GM10266 (cell line): ENCODE results near the gene NDUFC2.
"Not testable (repeated sequence)": the region's sequence is repeated elsewhere in the genome, so short reads cannot be mapped to it uniquely, and the experiment has no call there.

Experiments used
- DNase-seq: peaks from one replicate; pipeline ENCODE4 v3.0.0; 2012; ENCODE audit errors: extremely low spot score
- TF ChIP-seq, protein P1 (sequence below): IDR thresholded peaks from 2 replicates; pipeline ENCODE4 v1.5.1; 2012; ENCODE audit warnings: mild to moderate bottlenecking, low read depth; ENCODE audit not compliant: control insufficient read depth, insufficient read depth; ENCODE audit errors: missing control alignments

The NDUFC2 gene

DNA sequence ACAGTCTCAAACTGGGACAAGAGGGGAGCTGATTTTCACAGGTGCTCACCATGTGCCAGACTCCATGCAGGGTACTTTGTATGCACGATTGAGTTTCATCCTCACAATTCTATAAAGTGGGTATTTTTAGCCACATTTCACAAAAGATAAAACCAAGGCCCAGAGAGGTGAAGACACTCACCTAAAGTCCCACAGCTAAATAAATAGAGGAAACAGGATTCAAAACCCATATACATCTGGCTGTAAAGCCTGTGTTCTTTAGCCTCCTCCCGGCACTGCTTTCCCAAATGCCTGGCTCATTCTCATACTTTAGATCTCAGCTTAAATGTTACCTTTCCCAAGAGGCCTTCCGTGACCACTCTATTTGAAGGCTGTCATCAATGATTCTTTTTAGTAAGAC lies 43.3 kb downstream of the NDUFC2 start:
- TF ChIP-seq, protein P1, sequence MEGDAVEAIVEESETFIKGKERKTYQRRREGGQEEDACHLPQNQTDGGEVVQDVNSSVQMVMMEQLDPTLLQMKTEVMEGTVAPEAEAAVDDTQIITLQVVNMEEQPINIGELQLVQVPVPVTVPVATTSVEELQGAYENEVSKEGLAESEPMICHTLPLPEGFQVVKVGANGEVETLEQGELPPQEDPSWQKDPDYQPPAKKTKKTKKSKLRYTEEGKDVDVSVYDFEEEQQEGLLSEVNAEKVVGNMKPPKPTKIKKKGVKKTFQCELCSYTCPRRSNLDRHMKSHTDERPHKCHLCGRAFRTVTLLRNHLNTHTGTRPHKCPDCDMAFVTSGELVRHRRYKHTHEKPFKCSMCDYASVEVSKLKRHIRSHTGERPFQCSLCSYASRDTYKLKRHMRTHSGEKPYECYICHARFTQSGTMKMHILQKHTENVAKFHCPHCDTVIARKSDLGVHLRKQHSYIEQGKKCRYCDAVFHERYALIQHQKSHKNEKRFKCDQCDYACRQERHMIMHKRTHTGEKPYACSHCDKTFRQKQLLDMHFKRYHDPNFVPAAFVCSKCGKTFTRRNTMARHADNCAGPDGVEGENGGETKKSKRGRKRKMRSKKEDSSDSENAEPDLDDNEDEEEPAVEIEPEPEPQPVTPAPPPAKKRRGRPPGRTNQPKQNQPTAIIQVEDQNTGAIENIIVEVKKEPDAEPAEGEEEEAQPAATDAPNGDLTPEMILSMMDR, result no peak
- no peak for DNase-seq

GRCh38 chr11:78034623-78035022 lies 45.0 kb downstream of the NDUFC2 start:
- no peak for DNase-seq
- TF ChIP-seq, protein P1, result no peak

DNA sequence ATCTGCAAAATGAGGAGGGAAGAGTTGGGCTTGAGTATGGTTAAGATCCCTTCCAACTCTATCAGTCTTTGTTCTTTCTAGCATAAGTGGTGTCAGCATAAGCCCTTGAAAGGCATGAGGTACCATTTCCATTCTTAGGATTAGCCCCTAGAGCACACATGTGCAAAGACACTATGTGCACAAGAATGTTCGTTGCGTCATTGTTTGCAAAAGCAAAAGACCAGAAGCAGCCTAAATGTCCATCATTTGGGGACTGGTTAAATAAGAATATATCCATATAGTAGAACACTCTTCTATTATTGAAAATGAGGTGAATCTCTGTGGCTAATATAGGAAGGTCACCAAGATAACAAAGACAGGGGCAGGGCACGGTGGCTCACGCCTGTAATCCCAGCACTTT lies 46.6 kb downstream of the NDUFC2 start:
- no peak for DNase-seq
- TF ChIP-seq, protein P1, result no peak

DNA sequence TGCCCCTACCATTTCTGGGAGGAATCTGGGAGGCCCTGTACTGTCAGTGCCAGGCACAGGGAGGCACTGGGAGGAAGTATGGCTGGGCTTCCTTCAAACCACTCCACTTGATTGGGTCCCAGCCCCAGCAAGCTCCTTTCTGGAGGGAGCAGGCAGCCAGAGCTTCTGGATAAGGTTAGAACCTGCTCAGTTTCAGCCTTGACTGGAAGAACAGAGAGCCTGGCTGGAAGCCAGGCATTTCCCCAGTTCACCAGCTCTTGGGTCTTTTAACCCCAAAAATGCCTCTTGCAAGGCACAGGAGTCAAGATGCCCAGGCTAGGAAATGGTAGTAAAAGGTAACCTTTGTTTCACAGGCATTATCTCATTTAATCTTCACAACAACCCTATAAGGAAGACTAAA lies 47.6 kb downstream of the NDUFC2 start:
- DNase-seq, result no peak
- TF ChIP-seq, protein P1, result no peak

GRCh38 chr11:78031629-78032028 lies 48.0 kb downstream of the NDUFC2 start:
- TF ChIP-seq, protein P1, result no peak
- DNase-seq, result no peak

GRCh38 chr11:78030429-78031325 lies 49.0 kb downstream of the NDUFC2 start:
- no peak for DNase-seq
- TF ChIP-seq, protein P1, result no peak

DNA sequence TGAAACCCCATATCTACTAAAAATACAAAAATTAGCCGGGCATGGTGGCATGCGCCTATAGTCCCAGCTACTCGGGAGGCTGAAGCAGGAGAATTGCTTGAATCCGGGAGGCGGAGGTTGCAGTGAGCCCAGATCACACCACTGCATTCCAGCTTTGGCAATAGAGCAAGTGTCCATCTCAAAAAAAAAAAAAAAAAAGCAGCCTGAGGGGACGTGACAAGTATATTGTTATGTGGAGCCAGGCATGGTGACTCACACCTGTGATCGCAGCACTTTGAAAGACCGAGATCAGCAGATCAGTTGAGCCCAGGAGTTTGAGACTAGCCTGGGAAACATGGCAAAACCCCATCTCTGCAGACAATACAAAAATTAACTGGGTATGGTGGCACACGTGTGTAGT lies 51.2 kb downstream of the NDUFC2 start:
- DNase-seq, result not testable (repeated sequence)
